HG03565 (cell line): Measurements from ENCODE around the gene TBX15.

Experiments used
- ATAC-seq: cut with Tn5 transposase; IDR thresholded peaks from one replicate; pipeline ENCODE4 v1.9.1; 2021; ENCODE audit warnings: mild to moderate bottlenecking, moderate library complexity; ENCODE audit not compliant: unreplicated experiment

TBX15 gene

DNA sequence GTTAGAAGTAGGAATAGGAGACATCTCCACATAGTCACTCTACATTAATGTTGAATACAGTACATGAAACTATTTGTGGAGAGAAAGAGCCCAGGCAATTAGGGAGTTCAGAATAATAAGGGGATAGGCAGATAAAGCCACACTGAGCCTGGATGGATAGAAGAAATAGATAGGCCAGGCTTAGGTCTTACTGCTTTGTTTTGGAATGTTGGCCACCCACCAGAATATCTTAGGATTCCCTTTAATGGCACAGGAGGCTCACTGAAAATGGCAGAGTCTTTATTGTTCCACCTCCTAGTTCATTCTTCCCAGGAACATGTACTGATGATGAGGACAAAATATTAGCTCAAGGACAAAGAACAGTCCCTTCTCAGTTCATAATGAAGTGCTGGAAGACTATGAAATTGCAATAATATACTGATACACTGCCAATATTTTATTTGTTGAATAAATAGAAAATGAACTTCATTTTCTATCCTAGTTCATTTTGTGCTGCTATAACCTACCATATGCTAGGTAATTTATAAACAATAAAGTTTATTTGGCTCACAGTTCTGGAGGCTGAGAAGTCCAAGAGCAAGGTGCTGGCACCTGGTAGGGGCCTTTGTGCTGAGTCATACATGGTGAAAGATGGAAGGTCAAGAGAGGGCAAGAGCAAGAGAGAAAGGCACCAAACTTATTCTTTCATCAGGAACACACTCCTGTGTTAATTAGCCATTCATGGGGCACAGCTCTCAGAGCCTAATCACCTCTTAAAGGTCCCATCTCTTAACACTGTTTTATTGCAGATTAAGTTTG is 87.3 kb downstream of the TBX15 start:
- no peak for ATAC-seq

DNA sequence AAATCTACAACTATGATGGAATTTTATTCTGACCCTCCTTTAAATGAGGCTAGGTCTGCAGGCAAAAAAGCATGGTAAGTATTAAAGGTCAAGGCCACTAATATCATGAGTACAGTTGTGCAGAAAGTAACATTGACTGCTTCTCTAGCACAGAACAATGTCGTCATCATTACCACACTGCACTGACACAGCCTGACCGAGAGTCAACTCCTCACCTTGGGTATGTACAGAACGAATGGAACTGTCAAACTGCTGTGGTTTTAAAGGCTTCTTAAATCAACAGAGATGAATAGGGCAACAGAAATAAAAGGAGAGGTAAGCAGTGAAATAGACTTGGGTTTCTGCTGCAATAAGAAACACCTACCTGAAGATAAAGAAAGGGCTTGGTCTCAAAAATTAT is 88.8 kb downstream of the TBX15 start:
- no peak for ATAC-seq

DNA sequence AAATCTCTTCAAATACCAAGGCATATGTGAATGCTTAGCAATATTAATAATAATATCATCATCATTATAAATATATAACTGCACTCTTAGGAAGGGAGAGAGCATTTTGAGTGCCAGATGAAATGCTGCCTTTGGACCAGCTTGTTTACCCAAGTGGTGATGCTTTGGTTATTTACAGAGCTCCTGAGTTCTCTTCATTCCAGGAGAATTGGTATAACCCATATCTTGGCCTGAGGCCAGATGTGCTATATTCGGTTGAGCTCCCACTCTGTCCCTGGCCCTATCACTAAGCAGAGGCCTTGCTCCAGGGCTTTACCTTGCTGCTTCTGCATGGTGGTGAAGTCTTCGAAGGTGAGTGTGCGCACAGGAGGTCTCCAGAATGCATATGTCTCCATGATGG is 89.4 kb downstream of the TBX15 start:
- ATAC-seq, result no peak

DNA sequence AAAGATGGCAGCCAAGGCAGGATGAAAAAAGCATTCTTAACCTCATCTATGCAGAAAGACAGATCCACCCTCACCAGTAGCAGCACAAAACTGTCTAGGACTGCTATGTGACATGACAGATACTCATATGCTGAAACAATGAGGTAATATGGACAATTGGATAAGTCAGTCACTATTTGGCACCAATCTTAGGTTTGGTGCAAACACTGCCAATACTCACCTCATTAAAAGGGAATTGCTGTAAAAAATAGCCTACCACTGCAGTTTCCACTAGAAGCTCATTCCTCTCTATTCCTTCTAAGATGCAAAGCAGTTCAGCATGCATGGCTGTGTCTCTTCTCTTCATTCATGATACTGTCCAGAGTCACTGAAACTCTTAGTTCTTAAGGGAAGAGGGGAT is 91.7 kb downstream of the TBX15 start:
- no peak for ATAC-seq

DNA sequence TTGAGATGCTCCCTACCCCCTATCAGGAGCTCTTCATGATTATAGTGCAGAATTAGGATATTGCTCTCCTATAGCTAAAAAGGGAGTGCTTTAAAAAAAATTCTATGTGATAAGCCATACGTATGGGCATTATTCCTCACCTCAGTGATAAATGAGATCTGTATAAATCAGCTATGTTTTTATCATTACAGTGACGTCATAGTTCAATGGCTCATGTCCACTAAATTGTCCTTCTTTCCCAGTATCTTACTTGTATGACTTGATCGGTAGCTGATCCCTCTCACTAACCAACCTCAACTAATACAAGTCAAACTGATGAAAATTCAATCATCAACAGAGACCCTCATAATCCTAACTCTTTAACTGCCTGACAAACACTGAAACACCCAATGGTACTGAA is 93.3 kb downstream of the TBX15 start:
- ATAC-seq, result no peak

DNA sequence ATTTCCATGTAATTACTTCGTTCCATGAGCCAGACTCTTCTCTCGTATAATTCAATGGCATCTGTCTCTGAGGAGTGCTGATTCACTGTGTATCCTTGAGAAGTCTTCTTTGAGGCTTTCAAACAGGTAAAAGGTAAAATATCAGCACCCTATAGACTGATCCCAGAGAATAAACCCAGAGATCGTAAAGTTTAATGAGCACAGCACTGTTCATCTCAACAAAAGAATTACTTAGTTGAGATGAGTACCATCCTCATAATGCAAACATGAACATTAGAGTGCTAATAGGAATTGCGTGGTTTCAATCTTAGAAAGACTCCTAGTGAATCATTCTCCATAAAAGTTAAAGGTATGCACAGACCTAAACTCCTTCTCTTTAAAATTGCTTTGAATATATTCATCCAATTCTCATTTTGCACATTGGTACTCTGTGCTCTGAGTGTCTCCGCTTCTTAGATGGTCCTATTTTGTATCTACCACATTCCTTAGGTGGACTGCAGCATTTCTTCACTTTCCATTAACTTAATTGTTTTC is 97.2 kb downstream of the TBX15 start:
- ATAC-seq, result no peak

DNA sequence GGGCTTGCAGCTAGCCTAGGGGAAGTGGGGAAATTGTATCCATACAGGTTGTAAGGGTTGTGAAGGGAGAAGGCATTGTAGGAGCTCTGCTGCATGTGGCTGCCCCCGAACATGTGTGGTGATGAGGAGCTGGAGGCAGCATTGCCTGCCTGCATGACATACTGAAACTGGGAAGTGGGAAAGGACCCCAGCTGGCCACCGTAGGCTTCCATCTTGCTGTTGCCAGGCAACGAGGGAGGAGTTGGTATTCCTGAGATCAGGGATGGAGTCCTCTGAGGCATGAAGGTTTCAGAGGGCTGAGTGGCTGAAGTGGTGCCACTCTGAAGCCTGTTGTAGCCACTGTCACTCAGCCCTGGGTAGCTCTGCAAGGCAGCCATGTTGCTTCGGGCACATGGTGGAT is 103.2 kb downstream of the TBX15 start:
- ATAC-seq, result no peak

DNA sequence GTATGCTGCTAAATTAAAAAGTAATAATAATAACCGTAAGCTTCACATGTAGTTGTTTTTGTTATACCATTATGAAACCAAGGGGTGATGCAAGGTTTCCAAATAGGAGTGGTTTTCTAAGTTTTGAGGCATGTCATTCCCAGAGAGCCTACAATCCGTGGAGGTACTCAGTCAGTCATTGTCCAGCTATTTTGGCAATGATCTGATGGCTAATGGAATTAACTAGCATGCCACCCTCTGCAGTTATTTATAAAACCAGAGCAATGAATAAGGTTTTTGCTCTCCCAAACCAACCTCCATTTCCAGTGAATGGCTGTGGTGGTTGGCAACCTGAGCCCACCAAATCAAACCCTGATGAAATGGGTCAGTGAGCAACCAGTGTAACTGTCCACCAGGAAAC is 106.4 kb downstream of the TBX15 start:
- ATAC-seq, result no peak

DNA sequence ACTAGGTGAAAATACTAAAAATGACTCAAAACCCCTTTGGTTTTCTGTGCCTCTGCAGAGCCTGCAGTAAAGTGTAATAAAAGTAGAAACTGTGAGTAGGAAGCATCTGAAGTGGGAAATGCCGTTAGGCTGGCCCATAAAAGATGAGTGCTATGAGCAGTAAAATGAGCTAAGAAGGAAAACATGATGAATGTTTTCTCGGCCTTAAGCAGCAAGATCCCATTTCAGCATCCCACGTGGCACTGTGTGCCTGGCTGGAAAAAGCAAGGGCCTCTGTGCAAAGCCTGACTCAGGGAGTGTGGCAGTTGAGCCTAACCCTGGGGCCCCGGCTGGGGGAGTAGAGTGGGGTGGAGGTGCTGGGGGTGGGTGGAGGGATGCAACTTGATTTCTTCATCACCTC is 109.5 kb downstream of the TBX15 start:
- ATAC-seq, result no peak

DNA sequence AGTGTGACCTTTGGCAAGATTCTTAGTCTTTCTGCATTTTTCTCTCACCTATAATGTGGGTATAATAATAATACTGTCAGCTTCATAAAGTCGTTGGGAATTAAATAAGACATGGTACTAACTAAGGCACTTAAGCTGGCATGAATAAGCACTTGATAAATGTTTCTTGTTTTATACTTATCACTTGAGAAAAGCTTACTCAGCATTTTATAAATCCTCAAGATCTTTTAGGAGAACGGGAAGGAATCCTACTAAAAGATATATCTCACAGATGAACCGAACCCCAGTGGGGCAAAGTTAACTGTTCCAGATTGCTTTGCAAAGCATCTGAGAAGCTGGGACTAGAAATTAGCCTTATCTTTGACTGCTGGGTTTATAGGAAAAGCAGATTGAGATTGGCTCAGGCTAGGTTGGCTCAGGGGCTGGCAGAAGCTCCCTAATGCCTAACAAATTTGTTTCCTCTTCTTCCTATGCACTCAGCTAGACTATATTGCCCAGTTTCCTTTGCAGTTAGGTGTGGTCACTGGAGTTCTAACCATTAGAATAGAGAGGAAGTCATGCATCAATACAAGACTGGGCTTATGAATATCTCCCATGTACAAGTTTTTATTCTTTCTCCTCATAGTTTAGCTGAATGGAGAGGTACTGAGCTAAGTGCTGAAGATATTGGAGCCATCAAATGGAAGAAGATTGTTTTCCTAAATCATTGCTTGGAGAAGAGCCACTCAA is 110.3 kb downstream of the TBX15 start:
- no peak for ATAC-seq

DNA sequence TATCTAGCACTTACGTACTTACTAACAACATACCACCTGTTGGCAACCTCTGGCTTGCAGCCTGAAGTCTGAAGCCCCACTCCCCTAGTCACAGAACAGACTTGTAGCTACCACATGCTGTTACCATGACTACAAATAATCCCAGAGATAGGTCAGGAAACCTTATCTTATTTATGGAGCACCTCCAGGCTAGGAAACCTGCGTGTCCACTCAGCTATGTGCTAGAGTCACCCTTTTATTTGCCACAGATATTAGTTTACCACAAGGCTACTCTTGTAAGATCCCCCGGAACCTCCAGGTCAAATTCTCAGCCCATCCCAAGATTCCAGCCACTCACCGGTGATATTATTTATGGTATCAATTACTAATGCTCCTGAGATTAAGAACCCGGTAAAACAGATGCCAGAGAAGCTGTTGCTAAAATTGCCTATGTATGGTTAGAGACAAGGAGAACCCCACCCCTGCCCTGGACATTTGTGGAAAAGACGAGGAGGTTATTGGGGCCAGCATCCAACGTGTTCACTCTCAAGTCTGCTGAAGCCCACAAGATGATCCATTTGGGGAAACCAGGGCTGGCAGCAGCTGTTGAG is 116.5 kb downstream of the TBX15 start:
- no peak for ATAC-seq

DNA sequence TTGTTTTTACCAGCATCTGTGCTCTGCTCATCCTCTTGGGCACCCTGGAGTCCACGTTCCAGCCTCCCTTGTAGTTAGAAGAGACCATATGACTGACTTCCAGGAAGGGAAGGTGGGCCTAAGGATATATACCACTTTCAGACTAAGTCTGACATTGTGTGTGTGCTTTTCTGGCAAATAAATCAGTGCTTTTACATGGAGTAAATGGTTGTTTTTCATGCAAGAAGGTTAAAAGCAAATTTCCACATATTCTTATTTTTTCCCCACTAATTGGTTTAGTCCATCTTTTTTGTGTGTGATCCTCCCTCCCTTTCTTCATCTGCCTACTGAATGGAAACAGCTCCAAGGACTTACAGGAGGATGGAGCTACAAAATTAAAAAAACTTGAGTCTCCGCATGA is 119.8 kb downstream of the TBX15 start:
- ATAC-seq, result no peak

DNA sequence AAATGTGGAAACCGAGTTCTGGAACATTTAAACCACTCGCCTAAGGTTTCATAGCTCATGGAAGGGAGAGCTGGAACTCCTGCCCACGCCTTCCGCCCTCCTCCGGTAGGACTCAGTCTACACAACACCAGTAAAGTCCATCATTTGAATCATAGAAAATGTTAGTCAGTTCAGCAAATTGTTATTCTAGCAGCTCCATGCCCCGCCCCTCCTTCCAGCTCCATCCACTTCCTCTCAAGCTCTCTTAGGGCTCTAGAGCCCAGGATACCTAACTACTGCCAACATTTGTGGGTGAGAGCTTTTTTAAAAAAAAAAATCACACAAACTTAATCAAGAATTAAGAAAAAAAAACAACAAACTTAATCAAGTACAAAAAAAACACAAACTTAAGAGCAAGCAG is 121.8 kb downstream of the TBX15 start:
- no peak for ATAC-seq

DNA sequence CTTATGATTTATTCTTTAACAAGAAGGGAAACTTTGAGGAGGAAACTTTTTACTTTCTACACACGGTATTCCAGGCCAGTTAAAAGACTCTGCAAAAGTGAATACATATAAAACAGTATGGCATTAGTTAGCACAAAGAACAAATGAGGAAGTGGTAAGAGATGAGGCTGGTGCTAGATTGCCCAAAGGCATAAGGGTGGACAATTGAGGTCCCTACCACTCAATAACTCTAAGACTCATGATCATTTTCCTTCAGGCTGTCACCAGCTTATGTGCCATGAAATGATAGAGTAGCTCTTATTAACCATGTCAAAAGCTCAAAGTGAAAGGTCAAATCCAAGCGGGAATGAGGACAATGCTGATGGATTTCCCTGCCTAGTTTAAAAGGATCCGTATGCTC is 124.5 kb downstream of the TBX15 start:
- ATAC-seq, result no peak

DNA sequence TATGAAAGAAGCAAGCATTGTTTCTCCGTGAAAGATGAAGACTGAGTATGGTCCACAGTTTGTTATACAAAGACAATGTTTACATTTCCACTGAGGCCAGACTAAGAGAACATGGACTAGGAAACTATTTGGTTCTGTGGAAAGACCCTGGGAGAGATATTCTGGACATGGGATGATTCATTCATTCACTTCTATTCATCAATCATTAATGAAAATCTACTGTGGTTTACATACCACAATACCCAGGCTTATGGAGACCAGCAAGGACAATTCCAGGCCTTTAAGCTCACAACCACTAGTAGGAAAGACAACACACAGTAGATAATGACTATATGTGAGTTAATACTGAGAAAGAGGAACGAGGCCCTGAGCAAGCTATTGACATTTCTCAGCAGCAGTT is 125.4 kb downstream of the TBX15 start:
- no peak for ATAC-seq

DNA sequence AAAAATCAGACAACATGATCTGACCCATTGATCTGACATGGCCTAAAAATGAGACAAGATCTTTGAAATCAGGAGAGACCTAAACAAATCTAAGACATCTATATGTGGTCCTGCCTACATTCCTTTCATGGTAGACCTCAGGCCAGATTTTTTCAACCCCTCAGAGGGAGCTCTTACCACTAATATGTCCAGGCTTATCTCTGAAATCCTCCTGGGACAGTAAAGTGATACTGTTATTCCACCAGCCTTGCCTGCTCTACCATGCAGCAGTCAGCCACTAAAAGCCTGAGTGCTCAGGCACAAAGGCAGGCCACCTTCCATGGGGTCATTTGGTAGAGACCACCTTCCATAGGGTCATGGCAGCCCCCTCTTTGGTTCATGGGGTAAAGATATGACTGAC is 126.9 kb downstream of the TBX15 start:
- ATAC-seq, result no peak

DNA sequence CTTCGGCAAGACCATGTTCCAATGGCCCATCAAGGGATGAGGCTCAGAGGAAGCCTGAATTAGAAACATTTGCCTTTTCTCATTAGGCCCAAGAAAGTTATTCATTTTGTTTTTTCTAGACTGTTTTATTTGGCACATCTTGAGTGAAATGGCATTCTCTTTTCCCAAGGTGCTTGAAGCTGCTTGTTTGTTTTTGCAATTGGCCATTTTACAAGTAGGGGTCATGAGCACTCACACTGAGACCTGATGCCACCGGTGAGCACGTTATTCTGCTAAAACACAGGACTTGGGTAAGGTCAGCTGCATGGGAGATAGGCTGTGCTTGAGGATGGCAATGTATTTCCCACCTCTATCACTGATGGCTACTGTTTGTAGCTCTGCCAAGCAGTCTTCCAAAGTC is 128.1 kb downstream of the TBX15 start:
- no peak for ATAC-seq

DNA sequence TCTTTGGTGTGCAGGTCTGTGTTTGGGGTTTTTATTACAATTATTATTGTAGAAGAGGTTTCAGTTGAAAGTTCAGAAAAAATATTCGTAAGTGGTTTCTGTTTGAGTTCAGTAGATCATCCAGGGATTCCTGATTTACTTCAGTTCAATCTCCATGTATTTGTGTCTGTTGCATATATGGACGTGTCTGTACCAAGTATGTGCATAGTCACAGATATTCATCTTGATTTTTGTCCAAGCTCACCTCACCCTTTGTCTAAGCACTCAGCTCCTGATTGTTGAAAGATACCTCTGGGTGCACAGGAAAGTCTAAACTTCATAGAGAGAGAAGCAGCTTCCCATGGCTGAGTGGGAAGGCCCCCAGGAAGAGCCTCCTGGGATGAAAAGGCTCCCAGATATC is 141.7 kb downstream of the TBX15 start:
- ATAC-seq, result no peak

DNA sequence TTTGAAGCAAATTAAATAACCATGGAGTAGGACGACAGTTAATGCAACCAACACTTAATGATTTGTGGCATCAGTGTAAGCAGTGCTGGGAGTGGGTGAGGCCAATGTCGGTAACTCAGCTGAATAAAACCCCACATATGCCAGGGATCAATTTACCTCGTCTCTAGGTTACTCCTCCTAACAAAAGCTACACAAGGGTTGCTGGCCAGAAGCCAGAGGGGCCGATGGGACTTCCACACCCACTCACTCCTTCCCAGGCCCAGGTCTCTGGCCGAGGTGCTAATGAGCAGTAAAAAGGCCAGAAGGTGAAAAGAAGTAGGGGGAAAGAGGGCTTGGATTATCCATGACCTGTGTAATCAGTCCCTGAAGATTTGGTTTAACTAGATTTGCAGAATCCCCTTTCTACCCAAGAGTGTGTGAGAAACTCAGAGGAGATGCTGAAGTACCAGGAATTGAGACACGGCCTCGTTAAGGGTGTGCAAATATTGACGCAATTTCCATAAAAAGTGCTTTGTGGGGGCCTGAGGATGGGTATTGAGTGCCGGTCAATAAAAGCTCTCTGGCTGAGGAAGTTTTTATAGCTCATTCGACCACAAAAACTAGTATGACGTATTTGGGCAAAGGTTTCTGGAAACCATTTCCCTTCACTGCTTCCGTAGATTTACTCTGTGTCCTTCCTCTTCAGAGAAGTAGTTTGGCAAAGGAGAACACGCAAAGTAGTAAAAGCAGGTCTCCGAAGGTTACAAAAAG is 145.5 kb downstream of the TBX15 start:
- no peak for ATAC-seq

DNA sequence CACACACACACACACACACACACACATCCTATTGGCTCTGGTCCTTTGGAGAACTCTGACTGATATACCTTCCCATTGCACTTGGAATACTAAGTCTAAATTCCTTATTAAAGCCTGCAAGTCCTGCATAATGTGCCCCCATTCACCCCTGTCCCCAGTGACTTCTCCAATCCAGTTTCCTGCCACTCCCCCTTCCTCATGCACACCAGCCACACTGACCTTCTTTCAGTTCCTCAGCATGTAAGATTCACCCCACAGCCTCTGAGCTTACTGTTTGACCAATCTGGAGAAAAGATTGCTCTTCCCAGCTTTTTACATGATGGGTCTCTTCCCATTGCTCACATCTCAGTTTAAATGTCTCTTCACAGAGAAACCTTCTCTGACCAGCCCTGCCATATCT is 146.6 kb downstream of the TBX15 start:
- no peak for ATAC-seq
